ENCODE results near the gene EFNB1. TPM values are rescaled to one million over a fixed set of nuclear protein-coding genes. Genes with fewer than 3 reads are reported as not detected.

EFNB1 gene
- total RNA-seq, 4 donors from 2014 or later, result 17.5 to 36.0 (median 28.5) TPM

DNA sequence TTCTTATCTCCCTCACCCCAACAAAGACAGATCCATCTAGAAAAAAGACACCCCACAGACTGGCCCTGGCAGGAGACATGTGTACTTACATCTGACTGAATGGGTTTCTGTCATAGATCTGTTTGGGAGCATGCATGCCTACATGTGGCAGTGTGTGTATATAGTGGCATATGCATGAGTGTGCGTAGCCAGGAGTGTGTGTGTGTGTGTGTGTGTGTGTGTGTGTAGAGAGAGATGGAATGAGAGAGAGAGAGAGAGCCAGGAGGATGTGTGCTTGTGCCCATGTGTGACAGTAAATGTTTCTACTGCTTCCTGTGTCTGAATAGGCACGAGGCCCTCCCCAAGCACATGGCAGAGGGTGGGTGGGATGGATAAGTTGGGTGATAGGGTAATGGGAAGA, 37.1 kb downstream of the EFNB1 start:
- no peaks in the 10 kb centered on the region for H3K36me3 ChIP-seq
- H3K9me3 ChIP-seq, result no peaks in the 10 kb centered on the region
- WGBS, 2 donors (ENCODE audit: low coverage in 1 of 2), result 20 to 100% methylated on average over 1 of the region's 2 CpGs
- TF ChIP-seq POLR2AphosphoS5 (IDR thresholded peaks at IDR 0.05) (no peak), EP300 (IDR thresholded peaks at IDR 0.05) (no peak), POLR2A (IDR thresholded peaks at IDR 0.05) (no peak)
- TF ChIP-seq, protein P1, sequence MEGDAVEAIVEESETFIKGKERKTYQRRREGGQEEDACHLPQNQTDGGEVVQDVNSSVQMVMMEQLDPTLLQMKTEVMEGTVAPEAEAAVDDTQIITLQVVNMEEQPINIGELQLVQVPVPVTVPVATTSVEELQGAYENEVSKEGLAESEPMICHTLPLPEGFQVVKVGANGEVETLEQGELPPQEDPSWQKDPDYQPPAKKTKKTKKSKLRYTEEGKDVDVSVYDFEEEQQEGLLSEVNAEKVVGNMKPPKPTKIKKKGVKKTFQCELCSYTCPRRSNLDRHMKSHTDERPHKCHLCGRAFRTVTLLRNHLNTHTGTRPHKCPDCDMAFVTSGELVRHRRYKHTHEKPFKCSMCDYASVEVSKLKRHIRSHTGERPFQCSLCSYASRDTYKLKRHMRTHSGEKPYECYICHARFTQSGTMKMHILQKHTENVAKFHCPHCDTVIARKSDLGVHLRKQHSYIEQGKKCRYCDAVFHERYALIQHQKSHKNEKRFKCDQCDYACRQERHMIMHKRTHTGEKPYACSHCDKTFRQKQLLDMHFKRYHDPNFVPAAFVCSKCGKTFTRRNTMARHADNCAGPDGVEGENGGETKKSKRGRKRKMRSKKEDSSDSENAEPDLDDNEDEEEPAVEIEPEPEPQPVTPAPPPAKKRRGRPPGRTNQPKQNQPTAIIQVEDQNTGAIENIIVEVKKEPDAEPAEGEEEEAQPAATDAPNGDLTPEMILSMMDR (IDR thresholded peaks at IDR 0.05), result no peak
- H3K27ac ChIP-seq, result no peak overlapping the region
- H3K27me3 ChIP-seq, result no peaks in the 10 kb centered on the region
- ATAC-seq, result no peak
- no peaks in the 10 kb centered on the region for H3K4me1 ChIP-seq
- no peak overlapping the region for H3K4me3 ChIP-seq

DNA sequence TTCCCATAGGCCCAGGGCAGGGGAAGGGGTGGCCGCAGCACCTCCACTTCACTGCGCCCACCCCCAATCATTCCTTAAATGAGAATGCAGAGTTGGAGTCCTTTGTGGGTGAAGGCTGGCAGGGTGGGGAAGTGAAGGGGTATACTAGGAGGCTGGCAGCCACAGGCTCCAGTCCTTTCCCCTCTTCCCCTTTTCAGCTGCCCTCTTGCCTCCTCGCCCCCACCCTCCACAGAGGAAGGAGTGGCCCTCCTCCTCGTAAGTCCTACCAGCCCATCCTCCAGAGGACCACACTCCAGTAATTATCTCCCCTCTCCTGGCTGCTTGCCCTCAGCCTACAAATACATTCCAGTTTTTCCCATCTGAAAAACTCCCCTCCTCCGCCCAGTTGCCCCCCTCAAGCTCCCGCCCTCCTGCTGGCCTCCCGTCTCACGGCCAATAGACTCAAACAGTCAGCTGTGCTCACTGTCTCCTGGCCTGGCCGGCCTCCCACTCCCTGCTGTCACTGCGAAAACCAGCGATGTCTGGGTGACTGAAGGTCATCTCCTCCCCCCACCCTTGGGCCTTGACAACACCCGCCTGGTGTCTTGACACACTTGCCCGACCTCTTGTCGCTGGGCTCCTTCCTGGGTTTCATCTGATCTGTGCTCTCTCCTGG, 38.8 kb downstream of the EFNB1 start:
- Histone ChIP-seq H3K4me1 (no peaks in the 10 kb centered on the region), H3K4me3 (no peak overlapping the region), H3K9me3 (no peaks in the 10 kb centered on the region), H3K27me3 (no peaks in the 10 kb centered on the region), H3K27ac (no peak overlapping the region), H3K36me3 (no peaks in the 10 kb centered on the region)
- TF ChIP-seq POLR2A (IDR thresholded peaks at IDR 0.05), result no peak
- TF ChIP-seq EP300 (IDR thresholded peaks at IDR 0.05), result no peak
- TF ChIP-seq, protein P1 (IDR thresholded peaks at IDR 0.05), result no peak
- no peak for TF ChIP-seq POLR2AphosphoS5 (IDR thresholded peaks at IDR 0.05)
- WGBS, 2 donors (ENCODE audit: low coverage in 1 of 2), result 10 to 80% methylated on average over 2 of the region's 14 CpGs
- ATAC-seq, result no peak

DNA sequence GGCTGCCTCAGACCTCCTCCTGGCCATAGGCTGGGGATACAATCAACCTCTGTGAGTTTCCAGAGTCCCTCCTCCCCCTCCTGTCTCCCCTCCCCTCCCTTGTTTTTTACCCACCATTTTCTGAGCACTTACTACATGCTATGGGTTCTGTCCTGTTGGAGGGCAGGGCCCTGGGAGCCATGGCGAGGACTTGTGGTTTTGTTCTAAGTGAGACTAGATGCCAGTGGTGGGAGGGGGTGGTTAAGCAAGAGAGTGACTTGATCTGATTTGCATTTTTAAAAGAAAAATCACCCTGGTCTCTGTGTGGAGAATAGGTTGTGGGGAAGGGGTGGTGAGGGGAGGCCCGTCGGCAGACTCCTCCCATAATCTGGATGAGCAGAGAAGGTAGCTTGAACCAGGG, 39.5 kb downstream of the EFNB1 start:
- WGBS, 2 donors (ENCODE audit: low coverage in 1 of 2), result 83 to 94% methylated on average over 1 to 2 of the region's 3 CpGs
- TF ChIP-seq EP300 (IDR thresholded peaks at IDR 0.05) (no peak), POLR2AphosphoS5 (IDR thresholded peaks at IDR 0.05) (no peak), POLR2A (IDR thresholded peaks at IDR 0.05) (no peak)
- TF ChIP-seq, protein P1 (IDR thresholded peaks at IDR 0.05), result no peak
- no peak overlapping the region for H3K27ac ChIP-seq
- H3K4me3 ChIP-seq, result no peak overlapping the region
- no peaks in the 10 kb centered on the region for H3K27me3 ChIP-seq
- H3K9me3 ChIP-seq, result no peaks in the 10 kb centered on the region
- H3K4me1 ChIP-seq, result no peaks in the 10 kb centered on the region
- H3K36me3 ChIP-seq, result no peaks in the 10 kb centered on the region
- no peak for ATAC-seq

DNA sequence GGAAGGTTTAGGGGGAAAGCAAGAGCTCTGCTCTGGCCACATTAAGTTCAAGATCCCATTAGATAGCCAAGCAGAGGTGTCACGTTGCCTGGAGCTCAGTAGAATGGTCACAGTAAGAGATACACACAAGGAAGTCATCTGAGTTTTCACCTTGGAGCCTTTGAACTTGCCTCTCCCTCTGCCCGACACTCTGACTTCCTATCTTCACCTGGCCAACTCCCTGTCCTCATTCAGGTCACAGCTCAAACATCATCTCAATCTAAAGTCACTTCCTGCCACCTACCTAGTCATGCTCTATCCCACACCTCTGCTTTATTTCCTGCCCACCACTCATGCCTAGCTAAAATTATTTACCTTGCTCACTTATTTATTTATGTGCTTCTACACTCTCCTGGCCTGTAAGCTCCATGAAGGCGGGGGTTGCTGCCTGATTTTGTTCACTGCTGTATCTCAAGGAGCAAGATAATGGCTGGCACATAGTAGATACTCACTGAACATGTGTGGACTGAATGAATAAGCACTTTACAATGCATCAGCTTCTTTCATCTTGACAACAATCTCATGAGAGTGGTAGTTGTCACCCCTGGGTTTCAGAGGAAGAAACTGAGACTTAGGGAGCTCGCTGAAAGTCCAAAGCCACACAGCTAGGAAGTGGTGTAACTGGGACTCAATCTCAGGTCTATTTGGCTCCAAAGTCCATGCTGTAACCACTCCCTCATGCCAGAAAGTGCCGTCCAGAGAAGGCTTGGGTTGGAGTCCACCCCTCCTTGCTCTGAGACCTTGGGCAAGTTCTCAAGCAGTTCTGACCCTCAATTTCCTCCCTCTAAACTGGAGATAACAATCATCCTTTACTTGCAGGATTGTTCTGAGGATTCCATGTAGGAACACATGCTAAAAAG, 40.3 kb downstream of the EFNB1 start:
- no peaks in the 10 kb centered on the region for H3K27me3 ChIP-seq
- TF ChIP-seq EP300 (IDR thresholded peaks at IDR 0.05) (no peak), POLR2A (IDR thresholded peaks at IDR 0.05) (no peak), POLR2AphosphoS5 (IDR thresholded peaks at IDR 0.05) (no peak)
- TF ChIP-seq, protein P1 (IDR thresholded peaks at IDR 0.05), result no peak
- H3K4me3 ChIP-seq, result no peak overlapping the region
- WGBS, 2 donors (ENCODE audit: low coverage in 1 of 2), result 62 to 100% methylated on average over 2 of the region's 5 CpGs
- H3K27ac ChIP-seq, result no peak overlapping the region
- no peaks in the 10 kb centered on the region for H3K36me3 ChIP-seq
- no peaks in the 10 kb centered on the region for H3K4me1 ChIP-seq
- H3K9me3 ChIP-seq, result no peaks in the 10 kb centered on the region
- no peak for ATAC-seq

Data from gastroesophageal sphincter (tissue), 4 donors.